NCI-H2081 (cell line): ENCODE measurements around the gene FNDC3B.

Experiments used
- DNase-seq, 2 experiments: peaks; one replicate each; lab custom pipeline; 2025; lab: John Stamatoyannopoulos, UW

FNDC3B gene

DNA sequence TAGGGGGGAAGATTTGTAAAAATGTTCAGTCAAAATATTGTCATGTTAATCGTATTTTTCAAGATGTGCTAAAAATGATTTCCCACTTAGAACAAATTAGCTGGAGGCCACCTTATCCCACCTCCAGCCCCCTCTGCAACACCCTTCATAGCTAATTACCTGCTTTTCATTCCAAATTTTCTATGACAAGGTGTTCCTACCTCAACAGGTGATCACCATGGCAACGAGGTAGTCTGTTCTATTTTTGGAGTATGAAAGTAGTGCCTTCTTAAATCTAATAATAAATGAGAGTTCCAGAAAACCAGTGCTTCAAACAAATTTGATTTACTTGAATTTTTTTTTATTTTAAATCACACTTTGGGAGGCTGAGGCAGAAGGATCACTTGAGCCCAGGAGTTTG is 149.8 kb downstream of the FNDC3B start:
- no peak for DNase-seq

DNA sequence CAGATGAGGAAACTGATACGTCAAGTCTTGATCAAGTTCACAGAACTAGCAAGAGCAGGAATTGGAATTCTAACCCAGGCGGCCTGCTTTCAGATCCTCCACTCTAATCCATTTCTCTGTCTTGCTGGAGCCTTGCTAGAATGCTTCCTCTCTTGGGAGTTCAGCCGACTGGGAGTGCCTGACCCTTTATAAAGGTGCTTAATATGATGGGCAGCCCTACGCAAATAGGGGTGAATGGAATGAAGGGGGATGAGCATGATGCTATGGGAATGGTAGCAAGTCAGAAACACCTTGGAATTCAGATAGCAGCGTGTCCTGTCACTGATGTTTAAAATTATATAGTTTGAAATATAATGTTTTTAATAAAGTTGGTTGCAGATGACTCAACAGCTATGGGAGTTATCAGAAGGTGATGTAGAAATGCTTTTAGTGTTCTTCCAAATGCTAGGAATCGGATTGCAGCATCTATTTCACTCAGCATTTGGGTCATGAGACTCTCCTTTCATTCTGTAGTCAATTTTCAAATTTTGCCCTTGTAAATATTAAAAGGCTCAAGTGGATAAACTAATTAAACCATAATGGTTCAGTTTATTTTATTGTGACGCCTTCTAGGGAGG is 150.7 kb downstream of the FNDC3B start:
- DNase-seq = no peak

- DNase-seq = no peak
These were observed 151.6 kb downstream of the FNDC3B start for GRCh38 chr3:172190980-172191379.

DNA sequence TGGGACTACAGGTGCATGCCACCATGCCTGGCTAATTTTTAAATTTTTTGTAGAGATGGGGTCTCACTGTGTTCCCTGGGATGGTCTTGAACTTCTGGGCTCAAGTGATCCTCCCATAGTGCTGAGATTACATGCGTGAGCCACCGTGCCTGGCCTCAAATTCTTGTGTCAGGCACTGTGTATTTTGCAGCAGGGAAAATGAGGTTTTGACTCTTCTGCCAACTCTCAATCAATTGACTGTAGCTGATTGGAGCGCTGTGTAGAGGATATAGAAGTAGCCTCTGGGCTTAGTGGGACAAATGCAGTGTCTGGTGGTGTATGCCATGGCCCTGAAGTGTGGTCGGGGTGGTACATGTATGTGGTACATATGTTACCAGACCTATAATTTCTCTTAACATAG is 152.3 kb downstream of the FNDC3B start:
- DNase-seq = no peak

- DNase-seq = no peak
These were observed 153.5 kb downstream of the FNDC3B start for GRCh38 chr3:172192830-172193415.

GRCh38 chr3:172193436-172193835 is 154.1 kb downstream of the FNDC3B start:
- no peak for DNase-seq

DNA sequence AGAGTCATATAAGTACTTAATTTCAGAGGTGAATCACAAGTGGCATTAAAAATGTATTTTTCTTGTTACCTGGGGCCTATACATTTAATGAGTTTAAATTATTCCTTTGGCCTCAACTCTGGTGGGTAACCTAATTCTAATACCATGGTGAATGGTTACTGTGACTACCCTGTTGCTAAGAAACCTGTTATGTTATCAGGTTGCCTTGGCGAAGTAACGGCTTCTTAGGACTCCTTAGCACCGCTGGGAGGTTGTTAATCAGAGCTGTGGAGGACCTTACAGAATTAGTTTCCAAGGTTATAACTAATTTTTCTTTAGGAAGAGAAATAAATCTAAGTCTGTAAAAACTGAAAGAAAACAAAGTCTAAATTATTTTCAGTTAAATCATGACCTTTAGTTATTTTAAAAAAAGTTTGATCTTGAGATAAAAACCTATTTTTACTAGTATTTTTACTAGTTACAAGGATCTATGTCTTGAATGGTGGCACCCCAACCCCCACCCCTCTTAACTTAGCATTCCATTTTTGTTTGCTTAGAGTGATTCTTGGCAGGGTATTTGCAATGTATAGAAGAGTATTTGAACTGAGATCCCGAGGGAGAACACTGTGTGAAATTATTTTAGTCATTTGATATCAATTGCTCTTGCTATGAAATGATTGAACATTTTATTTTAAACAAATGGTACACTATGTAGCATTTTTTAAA is 155.5 kb downstream of the FNDC3B start:
- DNase-seq = peak; percentile 50 to 80

DNA sequence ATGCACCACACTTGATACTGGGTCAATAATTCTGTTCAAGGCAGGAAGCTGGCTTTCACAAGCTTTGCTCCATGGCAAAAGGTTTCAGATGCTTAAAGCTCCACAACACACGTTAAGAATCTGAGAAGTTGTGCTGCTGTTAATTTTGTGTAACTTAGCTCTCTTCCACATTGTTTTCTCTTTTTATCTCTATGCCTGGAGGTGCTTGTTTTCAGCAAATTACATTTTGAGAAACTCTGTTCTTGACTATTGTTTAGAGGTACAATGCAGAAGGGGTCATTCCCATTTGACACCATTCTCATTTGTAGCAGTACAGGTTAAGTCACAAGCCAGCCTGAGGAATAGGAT is 156.0 kb downstream of the FNDC3B start:
- DNase-seq = no peak

- no peak for DNase-seq
These were observed 158.0 kb downstream of the FNDC3B start for GRCh38 chr3:172197344-172197743.

DNA sequence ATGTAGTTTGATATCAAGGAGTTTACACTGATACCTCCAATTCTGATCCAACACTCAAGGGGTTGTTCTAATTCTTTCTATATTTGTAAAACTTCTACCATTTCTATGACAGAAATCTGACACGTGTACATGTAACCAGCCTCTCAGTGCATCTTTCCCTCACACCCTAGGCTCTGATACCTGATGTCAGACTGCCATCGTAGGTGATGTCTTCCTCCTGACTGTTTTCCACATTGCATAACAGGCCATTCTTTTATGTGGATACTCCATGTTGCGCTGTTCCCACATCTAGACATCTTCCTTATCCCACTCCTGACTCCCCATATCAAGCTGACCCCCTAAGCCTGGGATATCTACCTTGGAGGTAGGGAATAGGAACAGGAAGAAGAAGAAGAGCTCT is 159.1 kb downstream of the FNDC3B start:
- DNase-seq = no peak

DNA sequence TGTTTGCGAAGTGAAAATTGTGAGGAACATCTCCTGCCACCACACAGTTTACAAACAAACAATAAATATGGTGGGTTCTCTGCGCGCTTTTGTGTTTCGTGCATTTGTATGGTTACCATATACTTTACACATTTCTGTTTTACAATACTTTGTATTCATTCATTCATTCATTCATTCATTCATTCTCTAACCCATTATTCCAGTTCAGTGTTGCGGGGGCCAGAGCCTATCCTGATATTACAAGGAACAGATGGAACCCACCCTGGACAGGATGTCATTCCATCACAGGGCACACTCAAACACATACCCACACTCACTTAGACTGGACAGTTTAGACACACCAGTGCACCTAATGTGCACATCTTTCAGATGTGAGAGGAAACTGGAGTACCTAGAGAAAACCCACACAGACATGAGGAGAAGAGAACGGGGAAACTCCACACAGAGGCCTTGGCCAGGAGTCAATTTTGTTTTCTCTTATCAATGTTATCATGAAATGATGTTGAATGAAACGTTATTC is 160.5 kb downstream of the FNDC3B start:
- no peak for DNase-seq

- DNase-seq = peak; percentile 88 to 95
These were observed 161.9 kb downstream of the FNDC3B start for GRCh38 chr3:172201136-172201869.

DNA sequence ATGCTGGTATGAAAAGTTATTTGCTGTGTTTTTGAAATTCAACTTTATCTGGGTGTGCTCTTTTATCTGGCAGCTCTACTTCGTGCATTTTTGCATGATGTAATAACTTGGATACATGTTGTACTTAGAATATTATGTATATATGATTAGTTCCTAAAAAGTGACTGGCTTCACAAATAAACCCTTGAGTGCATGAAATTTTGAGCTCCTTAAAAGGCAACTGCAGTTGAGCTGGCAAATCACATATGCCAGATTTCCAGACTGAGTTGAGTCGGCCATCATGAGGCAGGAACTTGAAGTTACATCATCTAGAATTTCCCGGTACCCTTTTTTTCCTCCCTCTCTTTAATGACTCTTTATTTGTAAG is 162.5 kb downstream of the FNDC3B start:
- DNase-seq = no peak

GRCh38 chr3:172202797-172203196 is 163.4 kb downstream of the FNDC3B start:
- no peak for DNase-seq

- peak; percentile 76 to 95 for DNase-seq
These were observed 164.3 kb downstream of the FNDC3B start for GRCh38 chr3:172203522-172204258.

GRCh38 chr3:172204716-172205115 is 165.3 kb downstream of the FNDC3B start:
- no peak for DNase-seq

- DNase-seq = no peak
These were observed 169.4 kb downstream of the FNDC3B start for GRCh38 chr3:172208586-172209332.

DNA sequence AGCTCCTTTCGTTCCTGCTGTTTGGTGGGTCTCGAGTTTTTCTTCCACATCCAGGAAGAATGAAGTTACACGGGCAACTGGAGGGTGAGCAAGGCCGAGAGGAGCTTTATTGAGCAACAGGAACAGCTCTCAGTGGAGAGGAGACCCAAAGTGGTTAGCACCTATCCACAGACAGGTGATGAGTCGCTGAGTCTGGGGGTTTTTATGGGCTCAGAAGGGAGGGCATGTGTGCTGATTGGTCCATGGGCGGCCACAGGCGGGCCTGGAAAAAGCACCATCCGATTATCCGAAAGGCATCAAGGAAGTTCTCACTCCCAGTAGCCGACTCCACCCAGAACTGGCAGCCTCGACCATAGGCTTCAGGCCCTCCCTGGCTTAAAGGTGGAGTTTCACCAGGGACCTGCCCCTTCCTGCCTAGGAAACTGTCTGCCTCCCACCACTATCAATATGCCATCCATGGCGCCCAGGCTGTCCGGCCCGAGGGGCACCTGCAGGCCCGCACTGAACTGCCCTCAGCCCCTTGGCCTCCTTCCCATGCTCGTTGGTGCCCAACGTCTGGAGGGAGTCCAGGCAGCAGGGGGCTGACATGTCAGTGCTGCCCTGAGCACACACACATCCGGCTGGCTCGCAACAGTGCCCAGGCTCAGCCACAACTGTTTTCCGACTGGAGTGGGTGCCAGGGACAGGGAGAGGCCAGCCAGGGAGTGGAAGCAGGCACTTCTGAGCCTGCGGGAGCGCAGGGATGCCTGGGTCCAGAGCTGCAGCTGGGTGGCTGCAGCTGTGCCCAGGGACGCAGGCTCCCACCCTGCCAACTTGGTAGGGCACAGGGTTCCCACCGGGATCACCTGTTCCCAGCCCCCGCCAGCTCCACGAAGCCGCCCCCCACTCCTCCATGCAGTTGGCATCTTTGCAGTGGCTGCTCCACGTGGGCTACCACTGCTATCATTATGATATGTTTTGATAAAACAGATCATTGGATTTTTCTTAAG is 170.2 kb downstream of the FNDC3B start:
- no peak for DNase-seq

GRCh38 chr3:172210355-172210754 is 171.0 kb downstream of the FNDC3B start:
- DNase-seq = no peak

DNA sequence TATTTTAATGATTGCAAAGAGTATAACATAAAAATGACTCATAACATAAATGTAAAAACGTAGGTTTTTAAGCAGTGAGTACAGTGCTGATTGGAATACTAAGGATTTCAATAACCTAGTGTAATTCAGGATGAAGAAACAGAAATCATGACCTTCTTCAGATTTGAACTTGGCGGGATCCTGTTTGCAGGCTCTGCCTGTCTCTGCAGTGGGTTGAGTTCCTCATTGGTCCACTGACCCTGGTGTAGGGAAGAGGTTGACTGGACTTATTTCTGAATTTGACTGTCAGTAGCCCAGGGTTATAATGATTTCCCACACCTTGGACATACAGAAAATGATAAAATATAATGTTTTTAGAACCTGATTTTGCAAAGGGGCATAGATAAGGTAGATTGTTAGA is 171.7 kb downstream of the FNDC3B start:
- no peak for DNase-seq
